H9 (cell line): ENCODE measurements around the gene GNAS. TPM values are rescaled to one million over a fixed set of nuclear protein-coding genes. Genes with fewer than 3 reads are reported as not detected.
A peak's percentile ranks its signal among the peaks of the same experiment; 100 is the strongest.

Experiments
- DNase-seq: peaks from one replicate; pipeline ENCODE4 v3.0.0-alpha.2; 2017
- H2AFZ ChIP-seq: one replicate; pipeline ENCODE4 v1.6.1; 2013; ENCODE audit warnings: mild to moderate bottlenecking, low read length, control low read depth, moderate library complexity
- H2AK5ac ChIP-seq: 2 replicates; pipeline ENCODE4 v1.6.1; 2013; ENCODE audit warnings: low read length, control low read depth, mixed read lengths; ENCODE audit not compliant: insufficient read length
- H2BK120ac ChIP-seq: one replicate; pipeline ENCODE4 v1.6.1; 2013; ENCODE audit warnings: low read depth, mild to moderate bottlenecking, low read length, control low read depth, inconsistent platforms; ENCODE audit not compliant: poor library complexity, severe bottlenecking
- H2BK12ac ChIP-seq: 2 replicates; pipeline ENCODE4 v1.6.1; 2013; ENCODE audit warnings: low read length, control low read depth, mixed read lengths, low read depth; ENCODE audit not compliant: insufficient read length
- H2BK15ac ChIP-seq: 2 replicates; pipeline ENCODE4 v1.6.1; 2013; ENCODE audit warnings: low read depth, low read length, control low read depth
- H2BK20ac ChIP-seq: one replicate; pipeline ENCODE4 v1.6.1; 2013; ENCODE audit warnings: low read depth, mild to moderate bottlenecking, low read length, control low read depth, inconsistent platforms; ENCODE audit not compliant: poor library complexity, severe bottlenecking
- H2BK5ac ChIP-seq: 2 replicates; pipeline ENCODE4 v1.6.1; 2013; ENCODE audit warnings: low read length, control low read depth, mixed read lengths; ENCODE audit not compliant: insufficient read length
- H3K14ac ChIP-seq: 2 replicates; pipeline ENCODE4 v1.6.1; 2013; ENCODE audit warnings: low read length, control low read depth; ENCODE audit not compliant: insufficient read depth
- H3K18ac ChIP-seq: 2 replicates; pipeline ENCODE4 v1.6.1; 2013; ENCODE audit warnings: low read depth, mild to moderate bottlenecking, mixed read lengths, low read length, control low read depth; ENCODE audit not compliant: insufficient read length
- H3K23ac ChIP-seq: 2 replicates; pipeline ENCODE4 v1.6.1; 2013; ENCODE audit warnings: low read length, control low read depth, mixed read lengths, low read depth; ENCODE audit not compliant: insufficient read length
- H3K23me2 ChIP-seq: 2 replicates; pipeline ENCODE4 v1.6.1; 2013; ENCODE audit warnings: low read depth, mild to moderate bottlenecking, mixed read lengths, low read length, control low read depth; ENCODE audit not compliant: insufficient read length, poor library complexity, severe bottlenecking
- H3K27ac ChIP-seq: 2 replicates; pipeline ENCODE4 v1.5.1; 2013; ENCODE audit warnings: low read length, control low read depth, mixed read lengths, low read depth; ENCODE audit not compliant: insufficient read length
- H3K27me3 ChIP-seq: 2 replicates; pipeline ENCODE4 v1.6.1; 2013; ENCODE audit warnings: low read length, control low read depth, inconsistent platforms; ENCODE audit not compliant: insufficient read depth
- H3K4ac ChIP-seq: 2 replicates; pipeline ENCODE4 v1.6.1; 2013; ENCODE audit warnings: low read depth, mild to moderate bottlenecking, control low read depth, inconsistent platforms, low read length, moderate library complexity
- H3K4me1 ChIP-seq: 2 replicates; pipeline ENCODE4 v1.6.1; 2013; ENCODE audit warnings: low read length, control low read depth, inconsistent platforms; ENCODE audit not compliant: insufficient read depth
- H3K4me2 ChIP-seq: 2 replicates; pipeline ENCODE4 v1.6.1; 2013; ENCODE audit warnings: low read length, control low read depth, mixed read lengths; ENCODE audit not compliant: insufficient read length, insufficient read depth
- H3K56ac ChIP-seq: 2 replicates; pipeline ENCODE4 v1.6.1; 2013; ENCODE audit warnings: low read depth, mild to moderate bottlenecking, mixed read lengths, low read length, control low read depth; ENCODE audit not compliant: insufficient read length
- H3K79me1 ChIP-seq: 2 replicates; pipeline ENCODE4 v1.6.1; 2013; ENCODE audit warnings: low read depth, mild to moderate bottlenecking, moderate library complexity, low read length, control low read depth, inconsistent platforms; ENCODE audit not compliant: insufficient read depth, poor library complexity, severe bottlenecking
- H3K79me2 ChIP-seq: 2 replicates; pipeline ENCODE4 v1.6.1; 2013; ENCODE audit warnings: low read length, control low read depth, inconsistent platforms; ENCODE audit not compliant: insufficient read depth
- H3K9ac ChIP-seq: 2 replicates; pipeline ENCODE4 v1.6.1; 2013; ENCODE audit warnings: low read length, control low read depth, mixed read lengths; ENCODE audit not compliant: insufficient read length; ENCODE audit errors: extremely low read depth
- H3K9me3 ChIP-seq: one replicate; pipeline ENCODE4 v1.6.1; 2013; ENCODE audit warnings: low read depth, low read length, inconsistent platforms; ENCODE audit not compliant: control insufficient read depth
- H3T11ph ChIP-seq: one replicate; pipeline ENCODE4 v1.6.1; 2013; ENCODE audit warnings: mild to moderate bottlenecking, low read length, control low read depth, inconsistent platforms
- H4K20me1 ChIP-seq: one replicate; pipeline ENCODE4 v1.6.1; 2013; ENCODE audit not compliant: control insufficient read depth, insufficient read length, insufficient read depth
- H4K5ac ChIP-seq: 2 replicates; pipeline ENCODE4 v1.6.1; 2013; ENCODE audit warnings: low read depth, mild to moderate bottlenecking, mixed read lengths, low read length, control low read depth; ENCODE audit not compliant: insufficient read length
- H4K8ac ChIP-seq: replicated peaks from 2 replicates; pipeline ENCODE4 v1.6.1; 2013; ENCODE audit warnings: low read length, control low read depth, mixed read lengths, low read depth; ENCODE audit not compliant: insufficient read length
- H4K91ac ChIP-seq: 2 replicates; pipeline ENCODE4 v1.6.1; 2013; ENCODE audit warnings: low read depth, mild to moderate bottlenecking, moderate library complexity, mixed read lengths, low read length, control low read depth; ENCODE audit not compliant: insufficient read length
- H3K27ac Mint-ChIP-seq, 3 experiments: 2 replicates in 2 of 3; 3 replicates in 1 of 3; pipeline ENCODE4 v1.8.0; 2020 to 2021; ENCODE audit warnings: mixed read lengths in 3 of 3, mild to moderate bottlenecking in 1 of 3, moderate library complexity in 1 of 3
- H3K27me3 Mint-ChIP-seq: 2 replicates; pipeline ENCODE4 v1.8.0; 2021; ENCODE audit warnings: low read depth, mild to moderate bottlenecking, moderate library complexity, mixed read lengths
- H3K36me3 Mint-ChIP-seq, 3 experiments: 2 replicates in 2 of 3; 3 replicates in 1 of 3; pipeline ENCODE4 v1.8.0; 2020 to 2021; ENCODE audit warnings: low read depth in 3 of 3, mixed read lengths in 3 of 3; ENCODE audit not compliant: insufficient read depth in 1 of 3
- H3K4me1 Mint-ChIP-seq, 2 experiments: 2 replicates each; pipeline ENCODE4 v1.8.0; 2020; ENCODE audit warnings: mixed read lengths in 2 of 2
- H3K4me3 Mint-ChIP-seq, 2 experiments: 2 replicates in 1 of 2; 3 replicates in 1 of 2; pipeline ENCODE4 v1.8.0; 2020 to 2021; ENCODE audit warnings: mild to moderate bottlenecking in 2 of 2, mixed read lengths in 2 of 2, moderate library complexity in 1 of 2
- H3K9me3 Mint-ChIP-seq, 2 experiments: 2 replicates in 1 of 2; 3 replicates in 1 of 2; pipeline ENCODE4 v1.8.0; 2020; ENCODE audit warnings: mild to moderate bottlenecking in 2 of 2, mixed read lengths in 2 of 2, moderate library complexity in 1 of 2
- CTCF ChIP-seq: fragments of 200-600 bp; sonication (generic); conservative IDR thresholded peaks from 3 replicates; pipeline ENCODE4 v1.8.0; 2021; ENCODE audit warnings: antibody characterized with exemption, mild to moderate bottlenecking
- WGBS: extraction: QIAGEN DNeasy Blood & Tissue Kit; methylation state at CpG from one replicate; pipeline ENCODE4 v1.1.7; 2013; ENCODE audit warnings: missing lambda C conversion rate, low lambda C conversion rate, mixed read lengths; ENCODE audit not compliant: insufficient read length; ENCODE audit errors: extremely low coverage; 5-methylcytosine and 5-hydroxymethylcytosine counted together
- total RNA-seq: library from RNA; stranded (reverse); gene quantifications from 2 replicates; pipeline ENCODE4 v1.2.1, GENCODE V29; 2021

The GNAS gene
- total RNA-seq, 1 experiment from 2014 or later = 920 TPM

- Histone ChIP-seq H3K9me3 (no peaks in the 10 kb centered on the region), H3K27ac (no peak overlapping the region), H3K27me3 (no peaks in the 10 kb centered on the region), H3K4ac (no peak overlapping the region), H3K4me2 (no peak overlapping the region), H3K9ac (no peak overlapping the region), H4K20me1 (no peaks in the 10 kb centered on the region), H3K18ac (no peak overlapping the region), H2BK12ac (no peak overlapping the region), H3K79me1 (no peaks in the 10 kb centered on the region), H2AK5ac (no peak overlapping the region), H3K79me2 (no peaks in the 10 kb centered on the region), H3T11ph (no peak overlapping the region), H3K23me2 (no peaks in the 10 kb centered on the region), H2BK15ac (no peak overlapping the region), H2BK20ac (no peak overlapping the region), H2BK120ac (no peak overlapping the region), H4K5ac (no peak overlapping the region), H3K56ac (no peak overlapping the region), H2BK5ac (no peak overlapping the region), H3K14ac (no peak overlapping the region), H4K91ac (no peak overlapping the region), H2AFZ (no peak overlapping the region), H3K23ac (no peak overlapping the region), H4K8ac (no peak overlapping the region), H3K4me1 (no peaks in the 10 kb centered on the region)
- H3K27me3 Mint-ChIP-seq = peaks cover 3% of the 10 kb centered on the region; the same call in 1 of the 2 replicates
- no peaks in the 10 kb centered on the region for H3K4me1 Mint-ChIP-seq
- H3K9me3 Mint-ChIP-seq = no peaks in the 10 kb centered on the region; a peak in 2 of 5 replicates
- H3K4me3 Mint-ChIP-seq = no peak overlapping the region
- no CpG with 5 or more reads among the region's 5 CpGs for WGBS
- H3K27ac Mint-ChIP-seq = no peak overlapping the region
- no peak for DNase-seq
- TF ChIP-seq CTCF = peak; percentile 47; the same call in 2 of the 3 replicates
- H3K36me3 Mint-ChIP-seq = no peaks in the 10 kb centered on the region
Measured at GRCh38 chr20:58950603-58951002, 98.1 kb downstream of the GNAS start.
